GM18511 (cell line): ENCODE data around the gene POTEG.
"Not testable (repeated sequence)": the region's sequence is repeated elsewhere in the genome, so short reads cannot be mapped to it uniquely, and the experiment has no call there.

ENCODE experiments used
- ATAC-seq: cut with Tn5 transposase; IDR thresholded peaks from one replicate; pipeline ENCODE4 v1.9.1; 2021; ENCODE audit warnings: mild to moderate bottlenecking, moderate library complexity; ENCODE audit not compliant: unreplicated experiment

POTEG gene

GRCh38 chr14:19374451-19374903, 59.7 kb downstream of the POTEG start:
- ATAC-seq = not testable (repeated sequence)

- not testable (repeated sequence) for ATAC-seq
These were observed 61.2 kb downstream of the POTEG start for GRCh38 chr14:19372813-19373500.

GRCh38 chr14:19371767-19372166, 62.4 kb downstream of the POTEG start:
- ATAC-seq = not testable (repeated sequence)

GRCh38 chr14:19362803-19363202, 71.3 kb downstream of the POTEG start:
- not testable (repeated sequence) for ATAC-seq

- ATAC-seq = not testable (repeated sequence)
These were observed 71.8 kb downstream of the POTEG start for GRCh38 chr14:19362323-19362722.

GRCh38 chr14:19361636-19362253, 72.4 kb downstream of the POTEG start:
- not testable (repeated sequence) for ATAC-seq

GRCh38 chr14:19360937-19361635, 73.1 kb downstream of the POTEG start:
- not testable (repeated sequence) for ATAC-seq
